NOMO-1 (cell line): ENCODE data around the gene YIPF3.
"Not testable (repeated sequence)": the region's sequence is repeated elsewhere in the genome, so short reads cannot be mapped to it uniquely, and the experiment has no call there.

Experiments
- DNase-seq, 2 experiments: peaks; one replicate each; lab custom pipeline; 2025; ENCODE audit not compliant: unreplicated experiment in 2 of 2; lab: John Stamatoyannopoulos, UW

Gene YIPF3

DNA sequence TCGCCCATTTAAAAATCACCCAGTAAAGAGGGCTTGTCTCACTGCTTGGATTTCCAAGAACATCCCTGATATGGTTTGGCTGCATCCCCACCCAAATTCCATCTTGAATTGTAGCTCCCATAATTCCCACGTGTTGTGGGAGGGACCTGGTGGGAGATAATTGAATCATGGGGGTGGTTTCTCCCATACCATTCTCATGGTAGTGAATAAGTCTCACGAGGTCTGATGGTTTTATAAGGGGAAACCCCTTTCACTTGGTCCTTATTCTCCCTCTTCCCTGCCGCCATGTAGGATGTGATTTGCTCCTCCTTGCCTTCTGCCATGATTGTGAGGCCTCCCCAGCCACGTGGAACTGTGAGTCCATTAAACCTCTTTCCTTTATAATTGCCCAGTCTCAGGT is 49.5 kb downstream of the YIPF3 start:
- not testable (repeated sequence) for DNase-seq

DNA sequence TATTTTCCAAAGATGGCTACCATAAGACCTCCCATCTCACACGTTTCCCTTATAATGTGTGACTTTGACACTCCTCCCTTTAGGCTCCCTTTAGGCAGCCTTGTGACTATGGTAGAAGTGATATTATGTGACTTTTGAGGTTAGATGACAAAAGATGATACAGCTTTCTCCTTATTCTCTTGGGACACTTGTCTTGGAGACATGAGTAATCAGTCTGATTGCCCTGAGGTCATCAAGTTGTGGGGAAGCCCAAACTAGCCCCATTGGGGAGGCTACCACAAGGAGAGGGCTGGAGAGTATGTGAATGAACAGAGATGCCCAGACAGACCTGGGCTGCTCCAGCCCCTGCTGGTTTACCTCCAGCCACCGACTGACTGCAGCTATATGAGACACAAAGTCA is 50.8 kb downstream of the YIPF3 start:
- DNase-seq, result no peak

DNA sequence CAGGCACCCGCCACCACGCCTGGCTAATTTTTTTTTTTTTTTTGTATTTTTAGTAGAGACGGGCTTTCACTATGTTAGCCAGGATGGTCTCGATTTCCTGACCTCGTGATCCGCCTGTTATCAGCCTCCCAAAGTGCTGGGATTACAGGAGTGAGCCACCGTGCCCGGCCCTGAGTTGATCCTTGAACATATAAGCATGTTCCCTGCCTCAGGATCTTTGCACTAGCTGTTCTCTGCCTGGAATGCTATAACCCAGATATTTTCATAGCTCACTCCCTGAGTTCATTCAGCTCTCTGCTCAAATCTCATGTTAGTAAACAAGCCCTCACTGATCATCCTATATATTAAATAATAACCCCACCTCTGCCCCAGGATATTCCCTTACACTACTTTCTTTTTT is 52.4 kb downstream of the YIPF3 start:
- DNase-seq, result no peak

DNA sequence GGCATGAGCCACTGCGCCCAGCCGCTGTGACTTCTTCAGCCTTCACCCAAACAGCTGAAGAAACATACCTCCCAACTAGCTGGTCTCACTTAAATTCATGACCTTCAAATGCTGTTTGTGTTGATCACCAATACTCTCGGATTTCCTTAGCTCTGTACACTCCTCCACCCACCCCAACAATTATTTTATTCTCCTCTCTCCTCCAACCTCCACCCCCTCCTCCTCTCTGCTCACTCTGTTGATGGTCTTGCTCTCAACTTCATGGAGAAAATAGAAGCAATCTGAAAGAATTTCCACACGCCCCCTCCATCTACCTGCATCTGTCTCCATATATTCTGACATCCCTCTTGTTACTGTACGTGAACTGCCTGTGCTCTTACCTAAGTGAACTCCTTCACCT is 54.8 kb downstream of the YIPF3 start:
- no peak for DNase-seq
